ENCODE results near the gene GSE1.

GRCh38 chr16:85600078-85600477 lies 13.0 kb upstream of the GSE1 start:
- TF ChIP-seq POLR2A (IDR thresholded peaks at IDR 0.05), result no peak
- TF ChIP-seq CTCF (IDR thresholded peaks at IDR 0.05 in 4 of 5, conservative IDR thresholded peaks at IDR 0.05 in 1 of 5), result no peak

Data from gastrocnemius medialis (tissue), 4 donors.